Ovary (tissue), 3 donors: ENCODE results near the gene NDUFV1.

Source experiments
- EP300 ChIP-seq: sonication (generic); formaldehyde crosslinking; IDR thresholded peaks from one replicate; pipeline ENCODE4 v1.6.1; 2017; ENCODE audit warnings: antibody characterized with exemption
- POLR2A ChIP-seq: fragments of 450-650 bp; IDR thresholded peaks from one replicate; pipeline ENCODE4 v1.6.1; 2017; ENCODE audit warnings: antibody characterized with exemption, mild to moderate bottlenecking, moderate library complexity
- TF ChIP-seq, protein P1 (sequence below), 3 donors: fragments of 450-650 bp in 2 of 3; fragments of 200-600 bp in 1 of 3; IDR thresholded peaks; one replicate each; pipeline versions ENCODE4 v1.5.1 to v1.8.0; 2016 to 2022; ENCODE audit warnings: antibody characterized with exemption in 3 of 3, mild to moderate bottlenecking in 1 of 3
- donor health status: DM: no; HTN: no; CAD: no.

DNA sequence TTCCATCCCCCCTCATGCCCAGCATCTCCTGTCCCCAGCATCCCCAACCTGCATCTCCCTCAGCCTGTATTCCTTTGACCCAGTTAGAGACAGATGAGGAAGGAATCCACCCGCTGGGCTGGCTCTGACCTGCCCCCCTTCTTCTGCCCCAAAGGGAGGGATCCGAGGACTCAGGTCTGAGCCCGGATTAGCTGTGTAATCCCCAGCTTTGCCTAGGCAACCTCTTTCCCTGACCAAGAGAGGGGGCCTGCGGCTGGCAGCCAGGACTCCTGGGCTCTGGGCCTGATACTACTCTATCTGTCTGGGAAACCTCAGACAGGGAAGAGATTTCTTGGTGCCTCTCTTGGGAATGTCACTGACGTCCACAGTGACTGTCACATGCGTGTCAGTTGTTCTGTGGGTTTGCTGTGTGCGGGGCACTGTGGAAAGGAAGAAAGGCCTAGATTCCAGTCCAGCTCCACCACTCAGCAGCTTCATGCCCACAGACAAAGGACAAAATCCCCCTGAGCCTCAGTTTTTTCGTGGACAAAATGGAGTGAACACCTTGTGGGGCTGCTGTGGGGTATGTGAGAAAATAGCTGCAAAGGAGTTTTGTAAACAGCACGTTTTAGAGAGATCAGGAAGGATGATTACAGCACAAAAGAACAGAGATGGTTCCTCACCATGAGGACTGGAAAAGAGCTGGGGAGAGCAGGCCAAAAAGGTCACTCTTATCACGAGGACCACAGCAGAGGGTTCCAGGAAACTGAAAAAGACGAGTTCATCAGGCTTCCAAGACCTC lies 1.3 kb upstream of the NDUFV1 start:
- TF ChIP-seq, protein P1, sequence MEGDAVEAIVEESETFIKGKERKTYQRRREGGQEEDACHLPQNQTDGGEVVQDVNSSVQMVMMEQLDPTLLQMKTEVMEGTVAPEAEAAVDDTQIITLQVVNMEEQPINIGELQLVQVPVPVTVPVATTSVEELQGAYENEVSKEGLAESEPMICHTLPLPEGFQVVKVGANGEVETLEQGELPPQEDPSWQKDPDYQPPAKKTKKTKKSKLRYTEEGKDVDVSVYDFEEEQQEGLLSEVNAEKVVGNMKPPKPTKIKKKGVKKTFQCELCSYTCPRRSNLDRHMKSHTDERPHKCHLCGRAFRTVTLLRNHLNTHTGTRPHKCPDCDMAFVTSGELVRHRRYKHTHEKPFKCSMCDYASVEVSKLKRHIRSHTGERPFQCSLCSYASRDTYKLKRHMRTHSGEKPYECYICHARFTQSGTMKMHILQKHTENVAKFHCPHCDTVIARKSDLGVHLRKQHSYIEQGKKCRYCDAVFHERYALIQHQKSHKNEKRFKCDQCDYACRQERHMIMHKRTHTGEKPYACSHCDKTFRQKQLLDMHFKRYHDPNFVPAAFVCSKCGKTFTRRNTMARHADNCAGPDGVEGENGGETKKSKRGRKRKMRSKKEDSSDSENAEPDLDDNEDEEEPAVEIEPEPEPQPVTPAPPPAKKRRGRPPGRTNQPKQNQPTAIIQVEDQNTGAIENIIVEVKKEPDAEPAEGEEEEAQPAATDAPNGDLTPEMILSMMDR (IDR thresholded peaks at IDR 0.05), result no peak
- TF ChIP-seq POLR2A (no peak), EP300 (no peak)
